Neural cell (in vitro differentiated cells): ENCODE results near the gene CD4. TPM values are rescaled to one million over a fixed set of nuclear protein-coding genes. Genes with fewer than 3 reads are reported as not detected.

Experiments
- H2AFZ ChIP-seq: fragments of 200-600, 300-800 bp; sonication (generic), shearing (Covaris generic); 2 replicates; pipeline ENCODE4 v1.6.0; 2014; ENCODE audit warnings: low read depth, mild to moderate bottlenecking, antibody characterized with exemption, low read length, moderate library complexity
- H3F3A ChIP-seq: fragments of 200-600 bp; shearing (Covaris generic); 2 replicates; pipeline ENCODE4 v1.6.1; 2016; ENCODE audit warnings: mild to moderate bottlenecking, moderate library complexity, mixed read lengths, antibody characterized with exemption, low read length; ENCODE audit not compliant: insufficient read depth, poor library complexity, severe bottlenecking
- H3K27ac ChIP-seq: fragments of 200-600, 300-800 bp; sonication (generic), shearing (Covaris generic); 2 replicates; pipeline ENCODE4 v1.5.1; 2014; ENCODE audit warnings: mild to moderate bottlenecking, low read length, moderate library complexity
- H3K27me3 ChIP-seq: fragments of 300-800, 200-600 bp; sonication (generic), shearing (Covaris generic); 2 replicates; pipeline ENCODE4 v1.6.0; 2014; ENCODE audit warnings: mild to moderate bottlenecking, low read depth, low read length, moderate library complexity; ENCODE audit not compliant: insufficient read depth
- H3K36me3 ChIP-seq: fragments of 300-800, 200-600 bp; sonication (generic), shearing (Covaris generic); 2 replicates; pipeline ENCODE4 v1.5.1; 2014; ENCODE audit warnings: mild to moderate bottlenecking, antibody characterized with exemption, low read length, moderate library complexity; ENCODE audit not compliant: insufficient read depth
- H3K4me2 ChIP-seq: fragments of 300-800, 200-600 bp; sonication (generic), shearing (Covaris generic); 2 replicates; pipeline ENCODE4 v1.6.0; 2014; ENCODE audit warnings: mild to moderate bottlenecking, low read length
- H3K4me3 ChIP-seq: fragments of 300-800, 200-600 bp; sonication (generic), shearing (Covaris generic); 2 replicates; pipeline ENCODE4 v1.5.1; 2014; ENCODE audit warnings: mild to moderate bottlenecking, low read length, moderate library complexity
- H3K79me2 ChIP-seq: fragments of 200-600 bp; shearing (Covaris generic); replicated peaks from 2 replicates; pipeline ENCODE4 v1.6.0; 2014; ENCODE audit warnings: mild to moderate bottlenecking, low read length, moderate library complexity; ENCODE audit not compliant: insufficient read depth
- H3K9ac ChIP-seq: fragments of 300-800, 200-600 bp; sonication (generic), shearing (Covaris generic); 2 replicates; pipeline ENCODE4 v1.6.1; 2016; ENCODE audit warnings: mild to moderate bottlenecking, low read length, mixed read lengths
- H3K9me2 ChIP-seq: fragments of 200-600 bp; shearing (Covaris generic); 2 replicates; pipeline ENCODE4 v1.6.1; 2016; ENCODE audit warnings: mild to moderate bottlenecking, low read length, mixed read lengths; ENCODE audit not compliant: insufficient read depth
- H3K9me3 ChIP-seq: fragments of 200-600, 300-800 bp; sonication (generic), shearing (Covaris generic); 2 replicates; pipeline ENCODE4 v1.6.1; 2016; ENCODE audit warnings: mild to moderate bottlenecking, mixed run types, low read length, moderate library complexity, mixed read lengths
- H4K20me1 ChIP-seq: fragments of 200-600 bp; shearing (Covaris generic); 2 replicates; pipeline ENCODE4 v1.6.1; 2016; ENCODE audit warnings: mild to moderate bottlenecking, mixed run types; ENCODE audit not compliant: insufficient read depth
- EP300 ChIP-seq: fragments of 450-650 bp; conservative IDR thresholded peaks from 2 replicates; pipeline ENCODE4 v1.6.1; 2014; ENCODE audit warnings: antibody characterized with exemption, mild to moderate bottlenecking, moderate library complexity; ENCODE audit not compliant: poor library complexity, severe bottlenecking
- EZH2 ChIP-seq: fragments of 200-600, 300-800 bp; shearing (Covaris generic), sonication (generic); IDR thresholded peaks from 2 replicates; pipeline ENCODE4 v1.6.1; 2014; ENCODE audit warnings: antibody characterized with exemption, low read length, borderline replicate concordance, mild to moderate bottlenecking; ENCODE audit not compliant: insufficient read depth, poor library complexity, severe bottlenecking
- MXI1 ChIP-seq: fragments of 450-650 bp; conservative IDR thresholded peaks from 2 replicates; pipeline ENCODE4 v1.6.1; 2014; ENCODE audit warnings: antibody characterized with exemption, mild to moderate bottlenecking; ENCODE audit not compliant: poor library complexity, severe bottlenecking
- POLR2AphosphoS5 ChIP-seq: IDR thresholded peaks from 2 replicates; pipeline ENCODE4 v1.6.1; 2012
- RAD21 ChIP-seq: fragments of 450-650 bp; conservative IDR thresholded peaks from 2 replicates; pipeline ENCODE4 v1.6.1; 2014; ENCODE audit warnings: antibody characterized with exemption, mild to moderate bottlenecking, moderate library complexity
- TAF1 ChIP-seq: IDR thresholded peaks from 2 replicates; pipeline ENCODE4 v1.6.1; 2012; ENCODE audit warnings: low read depth
- polyA plus RNA-seq: library from polyadenylated mRNA; depleted of rRNA; stranded (reverse); fragments of >200 nt; gene quantifications from 2 replicates; pipeline ENCODE4 v1.2.3, GENCODE V29; 2014
- TF ChIP-seq, protein P1 (sequence below): IDR thresholded peaks from 2 replicates; pipeline ENCODE4 v1.6.1; 2012; ENCODE audit warnings: borderline replicate concordance
- TF ChIP-seq, protein P2 (sequence below): fragments of 450-650 bp; IDR thresholded peaks from 2 replicates; pipeline ENCODE4 v1.5.1; 2014; ENCODE audit warnings: antibody characterized with exemption, mild to moderate bottlenecking, moderate library complexity; ENCODE audit not compliant: poor library complexity, severe bottlenecking

Gene CD4
- polyA plus RNA-seq, 1 donor from 2014 or later: not detected

DNA sequence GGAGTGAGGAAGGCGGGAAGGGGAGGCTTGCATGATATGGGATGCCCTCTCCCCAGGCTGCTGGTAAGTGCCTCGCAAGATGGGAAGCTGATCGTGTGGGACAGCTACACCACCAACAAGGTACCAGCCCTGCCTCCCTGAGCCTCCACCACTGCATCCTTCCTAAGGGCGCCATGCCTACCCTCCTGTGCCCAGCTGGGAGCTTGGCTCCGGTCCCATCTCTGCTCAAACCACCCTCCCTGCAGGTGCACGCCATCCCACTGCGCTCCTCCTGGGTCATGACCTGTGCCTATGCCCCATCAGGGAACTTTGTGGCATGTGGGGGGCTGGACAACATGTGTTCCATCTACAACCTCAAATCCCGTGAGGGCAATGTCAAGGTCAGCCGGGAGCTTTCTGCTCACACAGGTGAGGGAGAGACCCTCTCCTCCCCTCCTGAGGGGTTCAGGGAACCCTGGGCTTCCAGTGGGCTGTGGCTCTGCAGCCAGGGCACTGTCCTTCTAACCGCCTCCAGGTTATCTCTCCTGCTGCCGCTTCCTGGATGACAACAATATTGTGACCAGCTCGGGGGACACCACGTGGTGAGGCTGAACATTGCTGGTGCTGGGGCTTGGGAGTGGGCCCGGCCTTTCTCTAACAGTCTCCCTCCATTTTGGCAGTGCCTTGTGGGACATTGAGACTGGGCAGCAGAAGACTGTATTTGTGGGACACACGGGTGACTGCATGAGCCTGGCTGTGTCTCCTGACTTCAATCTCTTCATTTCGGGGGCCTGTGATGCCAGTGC is 54.0 kb downstream of the CD4 start:
- no peak overlapping the region for H2AFZ ChIP-seq
- no peak overlapping the region for H3K9ac ChIP-seq
- H3K9me2 ChIP-seq: no peaks in the 10 kb centered on the region
- H3K27ac ChIP-seq: no peak overlapping the region
- H3K4me3 ChIP-seq: no peak overlapping the region
- no peaks in the 10 kb centered on the region for H3K9me3 ChIP-seq
- no peaks in the 10 kb centered on the region for H3K27me3 ChIP-seq
- H3F3A ChIP-seq: no peaks in the 10 kb centered on the region
- TF ChIP-seq EZH2: no peak
- TF ChIP-seq, protein P1, sequence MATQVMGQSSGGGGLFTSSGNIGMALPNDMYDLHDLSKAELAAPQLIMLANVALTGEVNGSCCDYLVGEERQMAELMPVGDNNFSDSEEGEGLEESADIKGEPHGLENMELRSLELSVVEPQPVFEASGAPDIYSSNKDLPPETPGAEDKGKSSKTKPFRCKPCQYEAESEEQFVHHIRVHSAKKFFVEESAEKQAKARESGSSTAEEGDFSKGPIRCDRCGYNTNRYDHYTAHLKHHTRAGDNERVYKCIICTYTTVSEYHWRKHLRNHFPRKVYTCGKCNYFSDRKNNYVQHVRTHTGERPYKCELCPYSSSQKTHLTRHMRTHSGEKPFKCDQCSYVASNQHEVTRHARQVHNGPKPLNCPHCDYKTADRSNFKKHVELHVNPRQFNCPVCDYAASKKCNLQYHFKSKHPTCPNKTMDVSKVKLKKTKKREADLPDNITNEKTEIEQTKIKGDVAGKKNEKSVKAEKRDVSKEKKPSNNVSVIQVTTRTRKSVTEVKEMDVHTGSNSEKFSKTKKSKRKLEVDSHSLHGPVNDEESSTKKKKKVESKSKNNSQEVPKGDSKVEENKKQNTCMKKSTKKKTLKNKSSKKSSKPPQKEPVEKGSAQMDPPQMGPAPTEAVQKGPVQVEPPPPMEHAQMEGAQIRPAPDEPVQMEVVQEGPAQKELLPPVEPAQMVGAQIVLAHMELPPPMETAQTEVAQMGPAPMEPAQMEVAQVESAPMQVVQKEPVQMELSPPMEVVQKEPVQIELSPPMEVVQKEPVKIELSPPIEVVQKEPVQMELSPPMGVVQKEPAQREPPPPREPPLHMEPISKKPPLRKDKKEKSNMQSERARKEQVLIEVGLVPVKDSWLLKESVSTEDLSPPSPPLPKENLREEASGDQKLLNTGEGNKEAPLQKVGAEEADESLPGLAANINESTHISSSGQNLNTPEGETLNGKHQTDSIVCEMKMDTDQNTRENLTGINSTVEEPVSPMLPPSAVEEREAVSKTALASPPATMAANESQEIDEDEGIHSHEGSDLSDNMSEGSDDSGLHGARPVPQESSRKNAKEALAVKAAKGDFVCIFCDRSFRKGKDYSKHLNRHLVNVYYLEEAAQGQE: no peak
- no peak for TF ChIP-seq POLR2AphosphoS5
- no peak for TF ChIP-seq RAD21
- TF ChIP-seq EP300: no peak
- TF ChIP-seq, protein P2, sequence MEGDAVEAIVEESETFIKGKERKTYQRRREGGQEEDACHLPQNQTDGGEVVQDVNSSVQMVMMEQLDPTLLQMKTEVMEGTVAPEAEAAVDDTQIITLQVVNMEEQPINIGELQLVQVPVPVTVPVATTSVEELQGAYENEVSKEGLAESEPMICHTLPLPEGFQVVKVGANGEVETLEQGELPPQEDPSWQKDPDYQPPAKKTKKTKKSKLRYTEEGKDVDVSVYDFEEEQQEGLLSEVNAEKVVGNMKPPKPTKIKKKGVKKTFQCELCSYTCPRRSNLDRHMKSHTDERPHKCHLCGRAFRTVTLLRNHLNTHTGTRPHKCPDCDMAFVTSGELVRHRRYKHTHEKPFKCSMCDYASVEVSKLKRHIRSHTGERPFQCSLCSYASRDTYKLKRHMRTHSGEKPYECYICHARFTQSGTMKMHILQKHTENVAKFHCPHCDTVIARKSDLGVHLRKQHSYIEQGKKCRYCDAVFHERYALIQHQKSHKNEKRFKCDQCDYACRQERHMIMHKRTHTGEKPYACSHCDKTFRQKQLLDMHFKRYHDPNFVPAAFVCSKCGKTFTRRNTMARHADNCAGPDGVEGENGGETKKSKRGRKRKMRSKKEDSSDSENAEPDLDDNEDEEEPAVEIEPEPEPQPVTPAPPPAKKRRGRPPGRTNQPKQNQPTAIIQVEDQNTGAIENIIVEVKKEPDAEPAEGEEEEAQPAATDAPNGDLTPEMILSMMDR: no peak
- TF ChIP-seq MXI1: no peak
- H3K36me3 ChIP-seq: no peaks in the 10 kb centered on the region
- no peak overlapping the region for H3K4me2 ChIP-seq
- no peaks in the 10 kb centered on the region for H4K20me1 ChIP-seq
- H3K79me2 ChIP-seq: no peaks in the 10 kb centered on the region

DNA sequence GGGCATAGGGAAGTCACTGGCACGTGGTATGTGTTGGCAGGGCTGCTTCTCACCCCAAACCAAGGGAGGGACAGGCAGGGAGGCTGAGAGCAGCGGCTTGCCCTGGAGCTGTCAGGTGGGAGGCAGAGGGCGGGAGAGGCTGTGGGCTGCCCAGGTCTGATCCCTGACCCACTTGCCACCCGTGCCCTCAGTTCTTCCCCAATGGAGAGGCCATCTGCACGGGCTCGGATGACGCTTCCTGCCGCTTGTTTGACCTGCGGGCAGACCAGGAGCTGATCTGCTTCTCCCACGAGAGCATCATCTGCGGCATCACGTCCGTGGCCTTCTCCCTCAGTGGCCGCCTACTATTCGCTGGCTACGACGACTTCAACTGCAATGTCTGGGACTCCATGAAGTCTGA is 56.1 kb downstream of the CD4 start:
- Histone ChIP-seq H3F3A (no peaks in the 10 kb centered on the region), H3K9me2 (no peaks in the 10 kb centered on the region), H4K20me1 (no peaks in the 10 kb centered on the region), H3K36me3 (no peaks in the 10 kb centered on the region), H3K4me3 (no peak overlapping the region), H3K27ac (no peak overlapping the region), H3K27me3 (no peaks in the 10 kb centered on the region), H3K9ac (no peak overlapping the region), H3K4me2 (no peak overlapping the region), H2AFZ (no peak overlapping the region), H3K9me3 (no peaks in the 10 kb centered on the region), H3K79me2 (peaks cover 7% of the 10 kb centered on the region)
- TF ChIP-seq EZH2: no peak
- TF ChIP-seq POLR2AphosphoS5: no peak
- TF ChIP-seq TAF1: no peak
